GM10248 (cell line): ENCODE results near the gene IL5RA.

Experiments
- CTCF ChIA-PET: fragments of 300-600 bp; sonication (Branson Sonifier 250); formaldehyde crosslinking; extraction: SDS; loops from one replicate; lab custom pipeline; 2021; ENCODE audit warnings: antibody characterized with exemption; lab: Yijun Ruan, JAX
- POLR2A ChIA-PET: fragments of 350-650 bp; sonication (Branson Sonifier 250); formaldehyde crosslinking; extraction: SDS; loops from one replicate; lab custom pipeline; 2020; ENCODE audit warnings: antibody characterized with exemption; lab: Yijun Ruan, JAX
- DNase-seq: peaks from one replicate; pipeline ENCODE4 v3.0.0; 2012; ENCODE audit errors: extremely low spot score
- TF ChIP-seq, protein P1 (sequence below): IDR thresholded peaks from 2 replicates; pipeline ENCODE4 v1.5.1; 2012; ENCODE audit warnings: mild to moderate bottlenecking, low read depth; ENCODE audit errors: extremely low read depth, missing control alignments, control extremely low read depth

IL5RA gene

GRCh38 chr3:3071136-3071535 lies 39.0 kb downstream of the IL5RA start:
- ChIA-PET POLR2A (no interaction called here), CTCF (no interaction called here)

GRCh38 chr3:3069723-3070122 lies 40.5 kb downstream of the IL5RA start:
- ChIA-PET CTCF (no interaction called here), POLR2A (no interaction called here)
- TF ChIP-seq, protein P1, sequence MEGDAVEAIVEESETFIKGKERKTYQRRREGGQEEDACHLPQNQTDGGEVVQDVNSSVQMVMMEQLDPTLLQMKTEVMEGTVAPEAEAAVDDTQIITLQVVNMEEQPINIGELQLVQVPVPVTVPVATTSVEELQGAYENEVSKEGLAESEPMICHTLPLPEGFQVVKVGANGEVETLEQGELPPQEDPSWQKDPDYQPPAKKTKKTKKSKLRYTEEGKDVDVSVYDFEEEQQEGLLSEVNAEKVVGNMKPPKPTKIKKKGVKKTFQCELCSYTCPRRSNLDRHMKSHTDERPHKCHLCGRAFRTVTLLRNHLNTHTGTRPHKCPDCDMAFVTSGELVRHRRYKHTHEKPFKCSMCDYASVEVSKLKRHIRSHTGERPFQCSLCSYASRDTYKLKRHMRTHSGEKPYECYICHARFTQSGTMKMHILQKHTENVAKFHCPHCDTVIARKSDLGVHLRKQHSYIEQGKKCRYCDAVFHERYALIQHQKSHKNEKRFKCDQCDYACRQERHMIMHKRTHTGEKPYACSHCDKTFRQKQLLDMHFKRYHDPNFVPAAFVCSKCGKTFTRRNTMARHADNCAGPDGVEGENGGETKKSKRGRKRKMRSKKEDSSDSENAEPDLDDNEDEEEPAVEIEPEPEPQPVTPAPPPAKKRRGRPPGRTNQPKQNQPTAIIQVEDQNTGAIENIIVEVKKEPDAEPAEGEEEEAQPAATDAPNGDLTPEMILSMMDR, result no peak
- no peak for DNase-seq

More at GRCh38 chr3:3071136-3071535, 39.0 kb downstream of the IL5RA start:
- DNase-seq, result no peak
- TF ChIP-seq, protein P1, result no peak

- ChIA-PET CTCF (interaction anchor here (0.9 kb wide), 1 partner anchor 9 kb away, joined by 3 read pairs; no protein-coding TSS in a partner anchor), POLR2A (no interaction called here)
- DNase-seq, result no peak
- TF ChIP-seq, protein P1, result no peak
These were observed 41.8 kb downstream of the IL5RA start for GRCh38 chr3:3068358-3068881.

DNA sequence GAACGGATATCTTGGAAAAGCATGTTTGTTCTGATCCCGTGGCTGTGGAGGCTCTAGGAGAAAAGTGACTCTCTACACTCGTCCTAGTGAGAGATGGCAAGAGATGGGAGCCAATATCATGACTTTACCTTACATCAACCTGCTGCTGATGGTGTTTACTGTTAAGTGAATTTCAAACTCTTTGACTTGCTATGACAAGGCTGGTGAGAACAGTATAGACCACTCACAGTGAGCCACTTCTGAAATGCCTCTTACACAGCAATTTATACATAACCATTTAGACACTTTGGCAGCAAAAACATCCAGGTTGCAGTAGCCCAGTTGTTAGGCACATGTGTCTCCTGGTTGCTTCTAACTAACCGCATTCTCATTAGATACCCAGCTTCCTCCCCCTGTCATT lies 43.3 kb downstream of the IL5RA start:
- TF ChIP-seq, protein P1, result no peak
- ChIA-PET CTCF (interaction anchor here (1.3 to 1.7 kb wide), 2 partner anchors 10 to 911 kb away, joined by 3 to 6 read pairs; no protein-coding TSS in a partner anchor), POLR2A (no interaction called here)
- no peak for DNase-seq

DNA sequence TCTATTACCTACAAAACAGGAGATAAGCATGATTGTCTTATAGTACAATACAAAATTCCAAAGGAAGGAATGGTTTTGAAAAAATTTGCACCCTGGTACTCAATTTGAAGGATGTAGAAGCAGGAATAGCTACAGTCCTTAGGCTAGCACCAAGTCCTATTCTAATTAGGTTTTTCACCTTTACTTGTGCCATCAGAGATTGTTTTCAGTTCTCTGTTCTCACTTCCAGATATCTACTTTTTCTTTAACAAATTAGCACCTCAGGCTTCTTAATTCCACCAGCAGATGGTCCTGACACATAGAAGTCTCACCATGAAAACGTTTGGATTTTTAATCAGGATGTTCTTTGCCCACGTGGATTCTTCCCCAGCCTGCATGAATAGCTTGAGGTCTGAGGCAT lies 43.8 kb downstream of the IL5RA start:
- POLR2A ChIA-PET, result no interaction called here
- DNase-seq, result no peak
- CTCF ChIA-PET, result interaction anchor here (1.3 to 1.7 kb wide), 2 partner anchors 10 to 910 kb away, joined by 3 to 6 read pairs; no protein-coding TSS in a partner anchor
- TF ChIP-seq, protein P1, result no peak

- ChIA-PET POLR2A (no interaction called here), CTCF (no interaction called here)
- TF ChIP-seq, protein P1, result no peak
- no peak for DNase-seq
These were observed 44.3 kb downstream of the IL5RA start for GRCh38 chr3:3065876-3066275.
